HUES64 (cell line): ENCODE results near the gene DCST2.

Experiments
- H3K27ac ChIP-seq: 2 replicates; pipeline ENCODE4 v1.7.0; 2013; ENCODE audit warnings: low read depth, low read length, inconsistent platforms
- H3K27me3 ChIP-seq: 2 replicates; pipeline ENCODE4 v1.6.1; 2013; ENCODE audit warnings: mild to moderate bottlenecking, low read length; ENCODE audit not compliant: insufficient read depth
- H3K36me3 ChIP-seq: 2 replicates; pipeline ENCODE4 v1.6.1; 2013; ENCODE audit warnings: mild to moderate bottlenecking, low read length; ENCODE audit not compliant: insufficient read depth
- H3K4me1 ChIP-seq: 2 replicates; pipeline ENCODE4 v1.6.1; 2013; ENCODE audit warnings: mild to moderate bottlenecking, low read length, moderate library complexity; ENCODE audit not compliant: insufficient read depth
- H3K4me3 ChIP-seq: 2 replicates; pipeline ENCODE4 v1.5.1; 2013; ENCODE audit warnings: mild to moderate bottlenecking, low read length, moderate library complexity
- H3K9ac ChIP-seq: 2 replicates; pipeline ENCODE4 v1.6.1; 2013; ENCODE audit warnings: mild to moderate bottlenecking, low read depth, low read length
- H3K9me3 ChIP-seq: 2 replicates; pipeline ENCODE4 v1.6.1; 2013; ENCODE audit warnings: low read depth, low read length; ENCODE audit not compliant: insufficient read depth
- WGBS: fragments of 150-250, 120-280 bp; methylation state at CpG from one replicate; pipeline ENCODE4 v1.1.7; 2013; ENCODE audit warnings: missing lambda C conversion rate; 5-methylcytosine and 5-hydroxymethylcytosine counted together

The DCST2 gene

DNA sequence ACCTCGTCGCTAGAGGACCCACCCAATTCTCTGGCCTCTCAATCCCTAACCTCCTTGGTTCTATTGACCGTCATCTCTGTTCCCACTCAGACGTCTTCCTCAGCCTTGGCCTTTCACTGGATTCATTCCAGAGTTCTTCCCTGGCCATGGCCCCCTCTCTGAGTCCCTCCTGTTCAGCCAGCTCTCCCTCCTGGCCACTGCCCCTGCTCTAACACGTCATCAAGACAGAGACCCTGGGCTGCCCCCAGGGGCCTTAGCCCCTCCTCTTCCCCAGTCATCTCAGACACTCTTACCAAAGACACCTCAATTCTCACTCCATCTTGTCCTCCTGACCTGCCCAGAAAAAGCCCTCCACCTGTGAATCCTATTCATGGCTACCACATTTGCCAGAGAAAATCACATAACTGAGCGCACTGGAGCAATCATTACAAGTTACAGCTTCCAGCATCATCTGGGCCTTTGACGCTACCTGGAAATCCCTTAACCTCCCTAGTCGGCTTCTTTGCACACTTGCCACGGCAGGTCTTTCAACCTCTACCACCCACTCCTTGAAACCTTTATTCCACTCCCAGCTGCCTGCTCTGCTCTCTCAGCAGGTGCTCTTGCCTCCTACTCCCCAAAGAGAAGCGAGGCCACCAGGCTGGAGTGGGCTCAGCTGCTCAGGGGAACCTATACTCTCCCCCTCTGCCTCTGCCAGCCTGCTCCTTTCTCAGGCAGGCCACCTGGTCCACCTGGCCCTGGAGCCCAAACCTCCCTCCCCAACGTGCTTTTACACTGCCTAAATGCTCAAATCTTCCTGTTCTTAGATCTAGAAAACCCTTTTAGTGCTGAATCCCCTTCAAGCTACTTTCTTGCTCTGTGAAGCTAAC, 14.0 kb downstream of the DCST2 start:
- peaks cover 13% of the 10 kb centered on the region for H3K4me1 ChIP-seq
- no peak overlapping the region for H3K4me3 ChIP-seq
- peaks cover 18% of the 10 kb centered on the region for H3K36me3 ChIP-seq
- 81% methylated on average over 11 of the region's 11 CpGs for WGBS
- H3K27ac ChIP-seq: no peak overlapping the region
- no peak overlapping the region for H3K9ac ChIP-seq
- no peaks in the 10 kb centered on the region for H3K9me3 ChIP-seq
- H3K27me3 ChIP-seq: no peaks in the 10 kb centered on the region

- H3K36me3 ChIP-seq: peaks cover 25% of the 10 kb centered on the region
- H3K4me1 ChIP-seq: peaks cover 13% of the 10 kb centered on the region
- H3K27ac ChIP-seq: no peak overlapping the region
- WGBS: 87% methylated on average over 8 of the region's 8 CpGs
- H3K9ac ChIP-seq: no peak overlapping the region
- H3K27me3 ChIP-seq: no peaks in the 10 kb centered on the region
- H3K4me3 ChIP-seq: no peak overlapping the region
- H3K9me3 ChIP-seq: no peaks in the 10 kb centered on the region
Measured at GRCh38 chr1:155018617-155019348, 14.8 kb downstream of the DCST2 start.

- no peaks in the 10 kb centered on the region for H3K27me3 ChIP-seq
- no peak overlapping the region for H3K27ac ChIP-seq
- WGBS: 81% methylated on average over 6 of the region's 6 CpGs
- peaks cover 25% of the 10 kb centered on the region for H3K36me3 ChIP-seq
- no peaks in the 10 kb centered on the region for H3K9me3 ChIP-seq
- peak overlapping the region; percentile 53 for H3K4me3 ChIP-seq
- H3K9ac ChIP-seq: 0 out of 2 replicates have a peak overlapping the region, but pooled peaks have one; percentile 73
- H3K4me1 ChIP-seq: peaks cover 13% of the 10 kb centered on the region
Measured at GRCh38 chr1:155017946-155018316, 15.7 kb downstream of the DCST2 start.

DNA sequence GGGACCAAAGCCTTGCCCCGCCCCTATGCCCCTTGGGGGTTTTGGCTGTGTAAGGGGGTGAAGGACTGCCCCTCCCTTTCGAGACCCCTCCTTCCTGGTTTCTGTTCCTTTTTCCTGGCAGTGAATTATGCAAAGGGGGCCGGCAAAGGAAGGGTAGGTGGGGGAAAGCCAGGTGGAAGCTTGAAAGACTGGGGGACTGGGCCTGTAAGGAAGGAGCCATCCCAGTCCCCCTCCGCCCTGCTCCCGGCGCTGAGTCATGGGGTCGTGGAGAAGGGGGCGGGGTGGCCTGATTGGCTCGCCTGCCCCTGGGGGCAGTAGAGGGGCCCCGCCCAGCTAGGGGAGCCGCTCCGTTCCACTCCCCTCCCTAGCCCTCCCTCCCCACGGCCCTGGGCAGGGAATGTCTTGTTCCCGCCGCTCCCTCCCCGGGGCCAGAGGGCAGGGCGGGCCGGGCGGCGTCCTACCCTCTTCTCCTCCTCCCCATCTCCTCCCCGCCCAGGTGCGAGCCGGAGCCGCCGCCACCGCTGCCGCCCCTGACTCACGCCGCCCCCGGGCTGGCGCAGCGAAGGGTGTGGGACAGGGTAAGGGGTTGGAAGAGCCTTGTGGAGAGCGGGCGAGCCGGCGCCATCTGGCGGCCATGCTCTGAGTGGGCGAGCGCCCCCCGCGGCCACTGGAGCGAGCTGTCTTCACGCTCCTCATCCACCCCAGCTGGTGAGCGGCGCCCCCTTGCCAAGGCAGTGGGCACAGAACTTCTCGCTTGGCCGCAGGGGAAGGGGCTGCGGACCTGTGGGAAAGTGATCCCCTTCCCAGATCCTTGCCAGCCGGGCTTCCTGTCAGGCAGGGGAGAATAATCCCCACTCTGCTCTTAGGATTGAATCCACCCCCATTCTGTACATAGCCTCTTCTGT, 16.3 kb downstream of the DCST2 start:
- WGBS: 6% methylated on average over 45 of the region's 49 CpGs
- peak overlapping the region; percentile 53 for H3K4me3 ChIP-seq
- no peaks in the 10 kb centered on the region for H3K27me3 ChIP-seq
- peak overlapping the region; percentile 73 for H3K9ac ChIP-seq
- H3K4me1 ChIP-seq: peaks cover 19% of the 10 kb centered on the region
- H3K36me3 ChIP-seq: peaks cover 25% of the 10 kb centered on the region
- peak overlapping the region; percentile 93 for H3K27ac ChIP-seq
- H3K9me3 ChIP-seq: no peaks in the 10 kb centered on the region

- H3K9me3 ChIP-seq: no peaks in the 10 kb centered on the region
- H3K27ac ChIP-seq: peak overlapping the region; percentile 93
- H3K4me3 ChIP-seq: 0 out of 2 replicates have a peak overlapping the region, but pooled peaks have one; percentile 53
- no peaks in the 10 kb centered on the region for H3K27me3 ChIP-seq
- peak overlapping the region; percentile 73; the same call in 1 of the 2 replicates for H3K9ac ChIP-seq
- H3K36me3 ChIP-seq: peaks cover 25% of the 10 kb centered on the region
- WGBS: 93% methylated on average over 26 of the region's 26 CpGs
- peaks cover 23% of the 10 kb centered on the region for H3K4me1 ChIP-seq
Measured at GRCh38 chr1:155016231-155016831, 17.2 kb downstream of the DCST2 start.

- Histone ChIP-seq H3K36me3 (peaks cover 25% of the 10 kb centered on the region), H3K27me3 (no peaks in the 10 kb centered on the region), H3K27ac (no peak overlapping the region), H3K9me3 (no peaks in the 10 kb centered on the region), H3K4me1 (peaks cover 23% of the 10 kb centered on the region), H3K9ac (no peak overlapping the region), H3K4me3 (no peak overlapping the region)
- WGBS: 95% methylated on average over 16 of the region's 16 CpGs
Measured at GRCh38 chr1:155015527-155016230, 17.9 kb downstream of the DCST2 start.

DNA sequence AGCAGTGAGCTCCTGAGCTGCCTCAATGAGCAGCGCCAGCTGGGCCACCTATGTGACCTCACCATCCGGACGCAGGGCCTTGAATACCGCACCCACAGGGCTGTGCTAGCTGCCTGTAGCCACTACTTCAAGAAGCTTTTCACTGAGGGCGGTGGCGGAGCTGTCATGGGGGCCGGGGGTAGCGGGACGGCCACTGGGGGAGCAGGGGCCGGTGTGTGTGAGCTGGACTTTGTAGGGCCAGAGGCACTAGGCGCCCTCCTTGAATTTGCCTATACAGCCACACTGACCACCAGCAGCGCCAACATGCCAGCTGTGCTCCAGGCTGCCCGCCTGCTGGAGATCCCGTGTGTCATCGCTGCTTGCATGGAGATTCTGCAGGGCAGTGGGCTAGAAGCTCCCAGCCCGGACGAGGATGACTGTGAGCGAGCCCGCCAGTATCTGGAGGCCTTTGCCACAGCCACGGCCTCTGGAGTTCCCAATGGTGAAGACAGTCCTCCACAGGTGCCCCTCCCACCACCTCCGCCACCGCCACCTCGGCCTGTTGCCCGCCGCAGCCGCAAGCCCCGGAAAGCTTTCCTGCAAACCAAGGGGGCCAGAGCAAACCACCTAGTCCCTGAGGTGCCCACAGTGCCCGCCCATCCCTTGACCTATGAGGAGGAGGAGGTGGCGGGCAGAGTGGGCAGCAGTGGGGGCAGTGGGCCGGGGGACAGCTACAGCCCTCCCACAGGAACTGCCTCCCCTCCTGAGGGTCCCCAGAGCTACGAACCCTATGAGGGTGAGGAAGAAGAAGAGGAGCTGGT, 18.7 kb downstream of the DCST2 start:
- peaks cover 23% of the 10 kb centered on the region for H3K4me1 ChIP-seq

DNA sequence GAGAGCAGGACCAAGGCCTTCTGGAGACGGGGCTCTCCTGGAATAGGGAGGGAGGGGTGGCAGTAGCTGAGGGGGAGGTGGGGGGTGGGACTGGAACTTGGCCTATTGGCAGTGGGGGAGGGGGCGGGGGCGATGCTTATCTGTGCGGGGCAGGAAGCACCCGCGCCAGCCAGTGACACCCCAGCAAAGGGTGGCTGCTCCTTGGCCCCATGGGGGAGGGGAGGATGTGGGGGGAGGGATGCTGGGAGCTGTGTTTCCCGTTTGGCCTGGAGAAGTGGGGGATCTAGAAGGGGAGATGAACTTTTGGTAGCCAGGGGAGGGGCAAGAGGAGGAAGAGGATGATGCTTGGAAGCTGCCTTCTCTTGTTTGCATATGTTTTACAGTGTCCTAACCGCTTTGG, 19.9 kb downstream of the DCST2 start:
- Histone ChIP-seq H3K9me3 (no peaks in the 10 kb centered on the region), H3K4me1 (peaks cover 27% of the 10 kb centered on the region), H3K27ac (no peak overlapping the region), H3K36me3 (peaks cover 25% of the 10 kb centered on the region), H3K4me3 (no peak overlapping the region), H3K27me3 (no peaks in the 10 kb centered on the region), H3K9ac (no peak overlapping the region)
- WGBS: 77% methylated on average over 8 of the region's 8 CpGs

More for the DNA sequence above, 18.7 kb downstream of the DCST2 start:
- Histone ChIP-seq H3K27ac (no peak overlapping the region), H3K9me3 (no peaks in the 10 kb centered on the region), H3K27me3 (no peaks in the 10 kb centered on the region), H3K36me3 (peaks cover 25% of the 10 kb centered on the region), H3K4me3 (no peak overlapping the region), H3K9ac (no peak overlapping the region)
- WGBS: 96% methylated on average over 31 of the region's 31 CpGs

DNA sequence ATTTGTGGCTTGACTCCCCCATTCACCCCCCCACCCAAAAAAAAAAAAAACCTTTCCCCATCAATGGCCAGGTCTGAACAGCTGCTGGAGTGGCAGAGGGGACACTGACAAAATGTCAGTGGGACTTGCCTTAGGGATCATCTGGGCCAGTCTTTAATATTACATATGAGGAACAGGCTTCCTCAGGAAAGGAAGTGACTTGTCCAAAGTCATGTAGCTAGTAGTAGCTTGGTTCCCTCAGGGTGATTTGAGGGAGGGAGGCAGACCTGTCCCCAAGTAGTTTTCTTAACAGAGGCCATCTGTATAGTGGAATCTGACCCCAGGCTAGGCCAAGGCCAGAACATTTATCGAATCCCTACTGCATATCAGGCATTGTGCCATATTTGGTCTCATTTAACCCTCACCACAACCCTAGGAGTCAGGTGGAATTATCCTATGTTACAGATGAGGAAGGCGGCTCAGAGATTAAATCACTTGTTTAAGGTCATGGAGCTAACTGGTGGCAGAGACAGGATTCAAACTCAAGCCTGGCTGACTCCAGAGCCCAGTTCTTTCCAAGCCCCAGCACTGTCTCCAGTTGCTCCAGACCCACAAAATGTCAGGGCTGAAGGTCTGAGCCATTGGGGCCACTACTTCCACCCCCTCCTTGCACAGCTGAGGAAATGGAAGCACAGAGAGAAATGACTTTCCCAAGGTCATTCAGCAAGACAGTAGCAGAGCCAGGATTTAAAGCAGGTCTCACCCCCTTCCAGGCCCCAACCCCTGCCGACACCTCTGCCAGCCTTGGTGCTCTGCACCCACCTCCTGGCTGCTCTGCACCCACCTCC, 20.6 kb downstream of the DCST2 start:
- H3K36me3 ChIP-seq: peaks cover 25% of the 10 kb centered on the region
- no peak overlapping the region for H3K9ac ChIP-seq
- H3K4me1 ChIP-seq: peaks cover 28% of the 10 kb centered on the region
- H3K27ac ChIP-seq: no peak overlapping the region
- WGBS: 98% methylated on average over 3 of the region's 3 CpGs
- no peaks in the 10 kb centered on the region for H3K9me3 ChIP-seq
- no peak overlapping the region for H3K4me3 ChIP-seq
- H3K27me3 ChIP-seq: no peaks in the 10 kb centered on the region
